Panc1 (cell line): Measurements from ENCODE around the gene FSIP1. TPM values are rescaled to one million over a fixed set of nuclear protein-coding genes. Genes with fewer than 3 reads are reported as not detected.

ENCODE experiments used
- ATAC-seq: fragments of 200-7000 bp; cut with Tn5 transposase; 2 replicates; pipeline ENCODE4 v1.9.1; 2020; ENCODE audit warnings: mild to moderate bottlenecking, moderate library complexity
- BruUV-seq: library from RNA; stranded (reverse); fragments of 400-500 nt; replicated peaks from 2 replicates; lab custom pipeline; 2021; lab: Mats Ljungman, UMichigan
- CTCF ChIA-PET: fragments of 300-600 bp; sonication (Branson Sonifier 250); formaldehyde crosslinking; loops from one replicate; lab custom pipeline; 2022; ENCODE audit warnings: antibody characterized with exemption; lab: Charles Lee
- POLR2A ChIA-PET: fragments of 300-600 bp; sonication (Branson Sonifier 250); formaldehyde crosslinking; loops from one replicate; lab custom pipeline; 2022; ENCODE audit warnings: antibody characterized with exemption; lab: Charles Lee
- DNase-seq: peaks from one replicate; pipeline ENCODE4 v3.0.0-alpha.2; 2010; ENCODE audit warnings: low read depth, low spot score
- H3K27ac ChIP-seq: 2 replicates; pipeline ENCODE4 v1.5.1; 2011; ENCODE audit warnings: mild to moderate bottlenecking, low read length, inconsistent platforms
- H3K27me3 ChIP-seq: fragments of 200-500 bp; sonication (Bioruptor generic); 2 replicates; pipeline ENCODE4 v1.6.0; 2014; ENCODE audit warnings: low read length, inconsistent platforms; ENCODE audit not compliant: control insufficient read depth, insufficient read depth
- H3K36me3 ChIP-seq: fragments of 200-500 bp; sonication (Bioruptor generic); 2 replicates; pipeline ENCODE4 v1.5.1; 2014; ENCODE audit warnings: inconsistent platforms, mild to moderate bottlenecking, low read length, moderate library complexity; ENCODE audit not compliant: control insufficient read depth, insufficient read depth
- H3K4me1 ChIP-seq: 2 replicates; pipeline ENCODE4 v1.5.1; 2011; ENCODE audit warnings: inconsistent platforms, mild to moderate bottlenecking, low read length, moderate library complexity; ENCODE audit not compliant: control insufficient read depth, insufficient read depth
- H3K4me3 ChIP-seq, 2 experiments: 2 replicates each; pipeline ENCODE4 v1.5.1; 2011 to 2012; ENCODE audit warnings: low read depth in 2 of 2, low read length in 2 of 2, mild to moderate bottlenecking in 2 of 2, inconsistent platforms in 1 of 2, moderate library complexity in 1 of 2
- H3K9me3 ChIP-seq: fragments of 200-500 bp; sonication (Bioruptor generic); 2 replicates; pipeline ENCODE4 v1.5.1; 2014; ENCODE audit warnings: low read depth, mild to moderate bottlenecking, inconsistent platforms, low read length, moderate library complexity; ENCODE audit not compliant: control insufficient read depth, insufficient read depth
- CTCF ChIP-seq: fragments of 450-650 bp; IDR thresholded peaks from 2 replicates; pipeline ENCODE4 v1.5.1; 2017; ENCODE audit warnings: mild to moderate bottlenecking
- POLR2AphosphoS5 ChIP-seq: IDR thresholded peaks from 2 replicates; pipeline ENCODE4 v1.6.1; 2012; ENCODE audit warnings: mild to moderate bottlenecking, low read depth, low read length, moderate library complexity
- REST ChIP-seq, 2 experiments: IDR thresholded peaks; 2 replicates each; pipeline ENCODE4 v1.6.1; 2011 to 2012; ENCODE audit warnings: low read depth in 2 of 2, control low read depth in 1 of 2, low read length in 1 of 2, mild to moderate bottlenecking in 1 of 2, moderate library complexity in 1 of 2; ENCODE audit not compliant: insufficient read depth in 1 of 2
- SIN3A ChIP-seq: IDR thresholded peaks from 2 replicates; pipeline ENCODE4 v1.6.1; 2012; ENCODE audit warnings: low read depth, mild to moderate bottlenecking, low read length, moderate library complexity, borderline replicate concordance; ENCODE audit not compliant: insufficient read depth
- TCF7L2 ChIP-seq: IDR thresholded peaks from 2 replicates; pipeline ENCODE4 v1.6.1; 2011; ENCODE audit warnings: mild to moderate bottlenecking, low read depth, low read length, inconsistent platforms
- in situ Hi-C: cut with HindIII; loops from 2 replicates; pipeline ENCODE4 v1.10.0; 2016; ENCODE audit warnings: low sequenced_read_pairs, low pct_unique_long_range_greater_than_20kb
- intact Hi-C: fragments of 100-400 bp; cut with micrococcal nuclease; formaldehyde crosslinking; loops from one replicate; pipeline ENCODE4 v1.10.0; 2022; ENCODE audit not compliant: unreplicated experiment
- total RNA-seq: library from RNA; stranded (reverse); gene quantifications from one replicate; pipeline ENCODE4 v1.2.1, GENCODE V29; 2021; ENCODE audit not compliant: unreplicated experiment

Gene FSIP1
- total RNA-seq, 1 experiment from 2014 or later: 1.4 TPM

DNA sequence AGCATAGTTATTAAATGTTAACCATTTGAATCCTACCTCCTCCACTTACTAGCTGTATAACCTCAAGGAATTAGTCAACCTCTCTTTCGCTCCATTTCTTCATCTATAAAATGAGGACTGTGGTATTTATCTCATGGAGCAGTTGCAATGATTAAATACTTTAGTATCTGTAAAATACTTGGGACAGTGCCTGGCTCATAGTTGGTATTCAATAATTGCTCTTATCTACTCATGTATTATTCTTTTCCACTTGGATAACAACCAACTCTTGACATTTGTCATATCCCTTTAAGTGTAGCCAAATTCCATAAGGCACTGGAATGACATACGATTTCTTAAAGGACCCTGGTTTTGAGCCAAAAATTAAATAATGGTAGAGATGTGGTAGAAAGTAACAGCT is 72.0 kb downstream of the FSIP1 start:
- intact Hi-C loops: loop anchor here (2.0 to 10.0 kb wide), 2 partner anchors 22 to 56 kb away; no protein-coding TSS in a partner anchor
- Histone ChIP-seq H3K9me3 (no peaks in the 10 kb centered on the region), H3K4me3 (no peak overlapping the region), H3K27me3 (no peaks in the 10 kb centered on the region), H3K27ac (no peak overlapping the region), H3K4me1 (no peaks in the 10 kb centered on the region), H3K36me3 (no peaks in the 10 kb centered on the region)
- POLR2A ChIA-PET: no interaction called here
- ATAC-seq (no peak), DNase-seq (no peak)
- no peak for TF ChIP-seq SIN3A
- TF ChIP-seq CTCF: no peak
- TF ChIP-seq REST (IDR thresholded peaks at IDR 0.05; ENCODE audit: insufficient read depth in 1 of 2, low read depth in 2 of 2, low read length in 1 of 2): no peak
- TF ChIP-seq POLR2AphosphoS5: no peak
- TF ChIP-seq TCF7L2: no peak
- no TSS peak for BruUV-seq
- in situ Hi-C loops: no loop called here
- CTCF ChIA-PET: no interaction called here

GRCh38 chr15:39709941-39710340 is 72.7 kb downstream of the FSIP1 start:
- in situ Hi-C loops (no loop called here), intact Hi-C loops (loop anchor here (2.0 to 10.0 kb wide), 2 partner anchors 21 to 55 kb away; no protein-coding TSS in a partner anchor)
- DNase-seq (no peak), ATAC-seq (no peak)
- no TSS peak for BruUV-seq
- Histone ChIP-seq H3K27me3 (no peaks in the 10 kb centered on the region), H3K4me3 (no peak overlapping the region), H3K36me3 (no peaks in the 10 kb centered on the region), H3K9me3 (no peaks in the 10 kb centered on the region), H3K27ac (no peak overlapping the region), H3K4me1 (no peaks in the 10 kb centered on the region)
- CTCF ChIA-PET: no interaction called here
- POLR2A ChIA-PET: no interaction called here
- TF ChIP-seq REST (IDR thresholded peaks at IDR 0.05; ENCODE audit: insufficient read depth in 1 of 2, low read depth in 2 of 2, low read length in 1 of 2): no peak
- TF ChIP-seq POLR2AphosphoS5: no peak
- no peak for TF ChIP-seq CTCF
- no peak for TF ChIP-seq SIN3A
- TF ChIP-seq TCF7L2: no peak
